Coronary artery (tissue), 2 donors: ENCODE measurements around the gene LTBP3.

Source experiments
- DNase-seq: peaks from one replicate; pipeline ENCODE4 v3.0.0-alpha.2; 2017; ENCODE audit warnings: low spot score
- H3K27ac ChIP-seq, 2 donors: fragments of 200-600 bp; sonication (generic); one replicate each; pipeline ENCODE4 v1.5.1; 2016 to 2019
- H3K4me3 ChIP-seq: fragments of 200-600 bp; sonication (generic); 2 replicates; pipeline ENCODE4 v1.5.1; 2016; ENCODE audit warnings: mild to moderate bottlenecking, moderate library complexity
- CTCF ChIP-seq: fragments of 200-600 bp; sonication (generic); IDR thresholded peaks from one replicate; pipeline ENCODE4 v1.5.1; 2019; ENCODE audit warnings: antibody characterized with exemption

LTBP3 gene

GRCh38 chr11:65596520-65596919 is 38.4 kb upstream of the LTBP3 start:
- DNase-seq = no peak
- no peak for TF ChIP-seq CTCF
- H3K27ac ChIP-seq = no peak overlapping the region
- H3K4me3 ChIP-seq = no peak overlapping the region

DNA sequence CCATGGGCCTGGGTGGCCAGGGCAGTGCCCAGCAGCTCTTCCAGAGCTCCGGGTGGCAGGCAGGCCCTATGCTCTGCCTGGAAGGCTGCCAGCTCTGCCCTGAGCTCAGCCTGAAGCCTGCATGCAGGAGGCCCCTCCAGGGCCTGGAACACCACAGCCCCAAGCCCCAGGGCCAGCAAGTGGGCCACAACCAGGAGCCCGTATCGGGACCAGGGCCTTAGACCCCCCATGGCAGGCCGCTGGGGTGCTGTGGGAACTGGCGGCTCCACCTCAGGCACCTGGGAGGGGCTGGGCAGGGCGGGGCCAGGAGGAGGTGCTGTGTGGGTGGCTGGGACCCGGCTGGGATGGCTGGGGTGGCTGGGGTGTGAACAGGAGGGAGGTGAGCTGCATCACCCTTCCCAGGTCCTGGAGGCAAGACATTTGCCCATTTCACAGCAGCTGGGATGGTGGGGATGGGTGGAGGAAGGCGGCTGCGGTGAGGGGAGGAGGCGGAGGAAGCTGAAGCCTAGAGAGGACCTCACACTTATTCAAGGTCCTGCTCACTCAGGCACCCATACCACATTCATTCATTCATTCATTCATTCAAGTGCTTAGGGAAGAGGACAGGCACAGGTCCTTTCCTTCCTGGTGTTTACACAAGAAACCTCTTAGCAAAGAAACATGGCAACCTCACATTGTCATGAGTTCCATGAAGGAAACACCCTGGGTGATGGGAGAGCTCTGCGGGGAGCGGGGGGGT is 37.6 kb upstream of the LTBP3 start, which contains the start of gene KCNK7:
Gene KCNK7, minus strand, starts transcription at position 258 of the 739 bp plus-strand sequence. Its CDS starts 28 bp downstream, at position 230.
- TF ChIP-seq CTCF = no peak
- Histone ChIP-seq H3K4me3 (no peak within 1 kb of the TSS), H3K27ac (peak within 1 kb of the TSS in 1 of 2 donors; percentile 7)
- DNase-seq = no peak

- TF ChIP-seq CTCF = no peak
- peak overlapping the region in 1 of 2 donors; percentile 7 for H3K27ac ChIP-seq
- no peak overlapping the region for H3K4me3 ChIP-seq
- no peak for DNase-seq
Measured at GRCh38 chr11:65595131-65595530, 37.0 kb upstream of the LTBP3 start.

DNA sequence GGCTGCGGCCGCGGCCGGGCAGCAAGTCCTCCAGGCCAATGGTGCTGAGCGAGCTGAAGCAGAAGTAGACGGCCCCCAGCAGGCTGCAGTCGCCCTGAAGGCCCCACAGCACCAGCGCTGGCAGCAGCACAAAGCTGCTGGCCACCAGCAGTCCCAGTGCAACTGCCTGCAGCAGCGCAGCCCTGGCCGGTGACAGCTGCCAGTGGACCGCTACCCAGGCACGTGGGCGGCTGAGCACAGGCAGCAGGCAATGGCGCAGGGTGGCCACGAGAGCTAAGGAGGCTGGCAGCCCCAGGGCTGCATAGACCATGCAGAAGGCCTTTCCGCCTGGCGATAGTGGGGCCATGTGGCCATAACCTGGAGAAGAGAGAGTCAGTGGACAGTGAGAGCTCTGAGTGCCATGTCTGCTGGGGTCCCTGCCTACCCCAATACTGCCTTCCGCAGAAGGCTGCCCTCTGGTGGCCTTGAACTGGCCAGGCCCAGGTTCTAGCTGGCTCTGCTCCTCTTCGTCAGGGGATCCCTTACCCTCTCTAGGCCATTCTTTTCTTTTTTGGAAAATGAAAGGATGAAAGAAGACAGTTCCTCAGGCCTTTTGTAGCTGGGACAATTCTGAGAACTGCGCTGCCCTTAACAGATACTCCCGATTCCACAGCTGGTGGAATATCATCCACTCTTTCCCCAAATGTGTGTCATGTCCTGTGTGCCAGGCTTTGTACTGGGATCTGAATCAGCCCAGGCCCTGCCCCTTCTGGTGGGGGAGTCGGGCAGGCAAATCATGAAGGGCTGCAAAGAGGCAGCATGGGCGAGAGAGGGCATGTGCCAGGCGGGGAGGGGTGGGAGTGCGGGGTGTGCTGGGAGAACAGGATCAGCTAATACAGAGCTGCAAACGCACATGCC is 35.6 kb upstream of the LTBP3 start:
- no peak for DNase-seq
- TF ChIP-seq CTCF = peak; percentile 52
- Histone ChIP-seq H3K27ac (peak overlapping the region in 1 of 2 donors; percentile 40), H3K4me3 (no peak overlapping the region)

GRCh38 chr11:65592858-65593517 is 34.8 kb upstream of the LTBP3 start:
- no peak for DNase-seq
- Histone ChIP-seq H3K4me3 (no peak overlapping the region), H3K27ac (peak overlapping the region in 1 of 2 donors; percentile 40)
- TF ChIP-seq CTCF = no peak

GRCh38 chr11:65591939-65592857 is 34.0 kb upstream of the LTBP3 start:
- no peak for DNase-seq
- Histone ChIP-seq H3K4me3 (no peak overlapping the region), H3K27ac (peak overlapping the region in 1 of 2 donors; percentile 40)
- no peak for TF ChIP-seq CTCF
